Hepatocyte (in vitro differentiated cells): ENCODE results near the gene NEK1.

Experiments used
- EZH2 ChIP-seq: fragments of 200-600 bp; sonication (generic); IDR thresholded peaks from 2 replicates; pipeline ENCODE4 v1.6.1; 2016; ENCODE audit warnings: antibody characterized with exemption, mild to moderate bottlenecking, borderline replicate concordance
- TF ChIP-seq, protein P1 (sequence below): fragments of 200-600 bp; sonication (generic); IDR thresholded peaks from 2 replicates; pipeline ENCODE4 v1.5.1; 2016; ENCODE audit warnings: antibody characterized with exemption, mild to moderate bottlenecking; ENCODE audit not compliant: poor library complexity

DNA sequence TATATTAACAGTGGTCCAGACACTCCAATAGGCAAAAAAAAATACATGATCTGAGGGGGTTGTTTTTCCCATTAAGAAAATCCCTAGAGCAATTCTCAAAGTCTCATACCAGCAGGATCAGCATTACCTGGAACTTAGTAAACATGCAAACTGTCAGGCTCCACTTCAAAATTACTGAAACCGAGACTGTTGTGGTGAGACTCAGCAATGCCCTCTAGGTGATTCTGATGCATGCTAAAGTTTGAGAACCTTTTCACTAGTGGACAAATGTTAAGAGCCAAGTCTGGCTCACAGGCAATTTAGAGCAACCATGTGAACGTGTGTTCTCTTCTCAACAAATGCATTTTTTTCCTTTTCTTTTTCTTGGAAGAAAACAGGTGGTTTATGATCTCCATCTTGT, 30.2 kb downstream of the NEK1 start:
- TF ChIP-seq, protein P1, sequence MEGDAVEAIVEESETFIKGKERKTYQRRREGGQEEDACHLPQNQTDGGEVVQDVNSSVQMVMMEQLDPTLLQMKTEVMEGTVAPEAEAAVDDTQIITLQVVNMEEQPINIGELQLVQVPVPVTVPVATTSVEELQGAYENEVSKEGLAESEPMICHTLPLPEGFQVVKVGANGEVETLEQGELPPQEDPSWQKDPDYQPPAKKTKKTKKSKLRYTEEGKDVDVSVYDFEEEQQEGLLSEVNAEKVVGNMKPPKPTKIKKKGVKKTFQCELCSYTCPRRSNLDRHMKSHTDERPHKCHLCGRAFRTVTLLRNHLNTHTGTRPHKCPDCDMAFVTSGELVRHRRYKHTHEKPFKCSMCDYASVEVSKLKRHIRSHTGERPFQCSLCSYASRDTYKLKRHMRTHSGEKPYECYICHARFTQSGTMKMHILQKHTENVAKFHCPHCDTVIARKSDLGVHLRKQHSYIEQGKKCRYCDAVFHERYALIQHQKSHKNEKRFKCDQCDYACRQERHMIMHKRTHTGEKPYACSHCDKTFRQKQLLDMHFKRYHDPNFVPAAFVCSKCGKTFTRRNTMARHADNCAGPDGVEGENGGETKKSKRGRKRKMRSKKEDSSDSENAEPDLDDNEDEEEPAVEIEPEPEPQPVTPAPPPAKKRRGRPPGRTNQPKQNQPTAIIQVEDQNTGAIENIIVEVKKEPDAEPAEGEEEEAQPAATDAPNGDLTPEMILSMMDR, result no peak
- TF ChIP-seq EZH2, result no peak
